Sigmoid colon (tissue), 7 donors: ENCODE measurements around the gene JAZF1. TPM values are rescaled to one million over a fixed set of nuclear protein-coding genes. Genes with fewer than 3 reads are reported as not detected.
"Not testable (repeated sequence)": the region's sequence is repeated elsewhere in the genome, so short reads cannot be mapped to it uniquely, and the experiment has no call there.

Source experiments
- DNase-seq: peaks from one replicate; pipeline ENCODE4 v3.0.0-alpha.2; 2019
- H3K27ac ChIP-seq, 4 donors: fragments of 200-600 bp; sonication (generic); one replicate each; pipeline ENCODE4 v1.5.1; 2016 to 2019; ENCODE audit warnings: mild to moderate bottlenecking in 1 of 4
- H3K27me3 ChIP-seq, 3 donors: fragments of 200-600 bp; sonication (generic); one replicate each; pipeline ENCODE4 v1.5.1; 2019; ENCODE audit warnings: mild to moderate bottlenecking in 1 of 3
- H3K36me3 ChIP-seq, 4 donors: fragments of 200-600 bp; sonication (generic); one replicate each; pipeline ENCODE4 v1.5.1; 2016 to 2019
- H3K4me1 ChIP-seq, 4 donors: fragments of 200-600 bp; sonication (generic); one replicate each; pipeline ENCODE4 v1.5.1; 2017 to 2019
- H3K4me3 ChIP-seq, 4 donors: fragments of 200-600 bp; sonication (generic); one replicate each; pipeline ENCODE4 v1.5.1; 2017 to 2019; ENCODE audit warnings: mild to moderate bottlenecking in 2 of 4, moderate library complexity in 1 of 4
- H3K9me3 ChIP-seq, 4 donors: fragments of 200-600 bp in 3 of 4; sonication (generic) in 3 of 4; one replicate each; pipeline versions ENCODE4 v1.5.1 to v1.6.1; 2013 to 2019
- EP300 ChIP-seq, 4 donors: sonication (generic); formaldehyde crosslinking; IDR thresholded peaks; one replicate each; pipeline ENCODE4 v1.6.1; 2017; ENCODE audit warnings: antibody characterized with exemption in 4 of 4
- POLR2A ChIP-seq, 2 donors: fragments of 450-650 bp; IDR thresholded peaks; one replicate each; pipeline ENCODE4 v1.6.1; 2016; ENCODE audit warnings: antibody characterized with exemption in 2 of 2, mild to moderate bottlenecking in 2 of 2, moderate library complexity in 2 of 2
- POLR2AphosphoS5 ChIP-seq, 4 donors: sonication (generic); formaldehyde crosslinking; IDR thresholded peaks; one replicate each; pipeline ENCODE4 v1.6.1; 2017; ENCODE audit warnings: antibody characterized with exemption in 4 of 4
- whole genome bisulfite sequencing, 2 donors: extraction: QIAGEN DNeasy Blood & Tissue Kit; methylation state at CpG; one replicate each; pipeline ENCODE4 v1.1.7; 2013; 5-methylcytosine and 5-hydroxymethylcytosine counted together
- intact Hi-C: fragments of 100-400 bp; cut with DNase I; formaldehyde crosslinking; loops from one replicate; pipeline ENCODE4 v1.15.1; 2023
- polyA plus RNA-seq, 3 donors: library from polyadenylated mRNA; stranded (reverse); fragments of 200-250 nt; gene quantifications; one replicate each; pipeline ENCODE4 v1.2.3, GENCODE V29; 2013
- total RNA-seq, 4 donors: library from RNA; depleted of rRNA; stranded (reverse); fragments of >200 nt; gene quantifications; one replicate each; pipeline ENCODE4 v1.1.0, GENCODE V29; 2016
- TF ChIP-seq, protein P1 (sequence below), 4 experiments: fragments of 450-650 bp in 3 of 4; fragments of 200-600 bp in 1 of 4; IDR thresholded peaks; one replicate each; pipeline ENCODE4 v1.5.1; 2016 to 2019; ENCODE audit warnings: antibody characterized with exemption in 4 of 4, mild to moderate bottlenecking in 3 of 4, moderate library complexity in 2 of 4
- donor health status: healthy with polysubstance abuse.
- donor health status: Bipolar disorder and iron deficiency.
- donor health status: healthy.

Gene JAZF1
- total and polyA plus RNA-seq, 7 donors: 4.2 to 59.6 (median 46.4) TPM

DNA sequence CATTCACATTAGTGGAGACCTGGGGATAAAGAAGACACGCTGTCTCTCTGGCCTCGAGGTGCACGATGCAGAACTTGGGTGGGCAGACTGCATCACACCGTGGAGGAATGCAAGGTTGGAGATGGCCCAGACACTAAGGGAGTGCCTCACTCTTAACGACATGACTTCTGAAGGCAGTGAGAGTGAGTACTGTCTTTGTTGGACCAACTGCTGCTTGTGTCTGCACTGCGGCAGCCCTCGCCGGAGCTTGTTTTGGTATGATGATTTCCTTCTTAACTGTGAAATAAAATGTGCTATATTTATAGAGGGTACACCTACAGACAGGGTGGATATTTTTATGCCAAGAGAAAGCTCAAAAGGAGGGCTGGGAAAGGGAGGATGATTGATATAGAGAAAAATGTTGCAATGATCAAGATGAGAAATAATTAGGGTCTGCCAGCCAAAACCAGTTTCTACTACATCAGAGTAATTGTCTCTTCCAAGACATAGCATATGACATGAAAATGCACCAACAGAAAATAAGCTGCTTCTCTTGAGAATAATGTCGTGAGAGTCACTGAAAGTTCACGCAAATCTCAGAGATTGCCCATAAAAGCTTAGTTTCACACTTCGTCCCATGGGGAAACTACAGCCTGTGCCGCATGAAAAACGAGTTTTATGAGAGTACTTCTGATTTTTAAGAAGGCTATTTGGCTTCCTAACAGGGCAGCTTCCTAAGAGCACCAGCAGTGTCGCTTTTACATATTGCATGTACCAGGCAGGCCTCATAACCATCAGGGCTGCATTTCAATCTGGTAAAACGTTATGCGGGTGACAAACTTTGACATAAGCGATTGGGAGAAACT is 313.5 kb downstream of the JAZF1 start:
- peaks cover 0 to 4% (median 2%) of the 10 kb centered on the region in 4 donors for H3K4me1 ChIP-seq
- WGBS, 2 donors: 88 to 90% methylated on average over 17 of the region's 17 CpGs
- no peak overlapping the region for H3K4me3 ChIP-seq
- H3K27me3 ChIP-seq: no peaks in the 10 kb centered on the region
- no peak for DNase-seq
- intact Hi-C loops: no loop called here
- no peaks in the 10 kb centered on the region for H3K9me3 ChIP-seq
- peaks cover 0 to 4% (median 0%) of the 10 kb centered on the region in 4 donors for H3K36me3 ChIP-seq
- H3K27ac ChIP-seq: no peak overlapping the region
- TF ChIP-seq POLR2AphosphoS5 (IDR thresholded peaks at IDR 0.05) (no peak), POLR2A (IDR thresholded peaks at IDR 0.05) (no peak)

DNA sequence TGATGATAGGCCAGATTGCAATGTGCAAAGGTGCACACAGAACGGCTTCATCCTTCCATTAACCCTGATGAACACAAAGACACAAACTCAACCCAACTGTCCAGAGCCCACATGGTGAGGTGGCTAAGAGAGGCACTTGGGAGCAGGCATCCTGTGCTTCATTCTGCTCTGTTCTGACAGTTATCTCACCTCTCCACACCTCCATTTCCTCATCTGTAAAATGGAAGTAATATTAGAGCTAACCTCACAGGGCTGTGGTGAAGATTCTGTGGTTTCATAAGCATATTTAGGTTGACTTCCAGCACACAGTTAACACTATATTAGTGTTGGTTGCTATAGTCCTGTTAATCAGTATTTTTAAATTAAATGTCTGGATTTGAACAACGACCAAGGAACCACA is 314.3 kb downstream of the JAZF1 start:
- no peak for DNase-seq
- intact Hi-C loops: no loop called here

DNA sequence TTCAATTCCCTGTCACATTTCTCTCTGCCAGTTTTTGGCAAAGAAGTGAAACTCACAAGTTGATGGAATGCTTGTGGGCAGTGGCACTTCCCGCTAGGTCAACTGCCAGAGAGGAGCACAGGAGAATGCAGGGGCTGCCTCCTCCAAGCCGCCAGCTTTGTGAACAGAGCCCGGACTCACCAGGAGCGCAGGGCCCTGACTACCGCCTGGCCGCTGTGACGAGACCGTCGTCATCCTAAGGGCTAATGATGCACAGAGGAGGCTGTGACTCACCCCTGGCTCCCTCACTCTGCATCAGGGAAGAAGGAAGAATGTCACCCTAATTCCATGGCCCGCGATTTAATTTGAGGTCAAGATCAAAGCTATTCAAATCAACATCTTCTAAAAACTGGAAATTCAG is 316.7 kb downstream of the JAZF1 start:
- WGBS, 2 donors: 94% methylated on average over 11 of the region's 11 CpGs
- Histone ChIP-seq H3K9me3 (no peaks in the 10 kb centered on the region), H3K4me1 (no peaks in the 10 kb centered on the region), H3K27me3 (no peaks in the 10 kb centered on the region), H3K36me3 (peaks cover 0 to 4% (median 0%) of the 10 kb centered on the region in 4 donors), H3K27ac (no peak overlapping the region), H3K4me3 (no peak overlapping the region)
- intact Hi-C loops: no loop called here
- DNase-seq: no peak
- TF ChIP-seq POLR2AphosphoS5 (IDR thresholded peaks at IDR 0.05) (no peak), EP300 (IDR thresholded peaks at IDR 0.05) (no peak)
- TF ChIP-seq, protein P1, sequence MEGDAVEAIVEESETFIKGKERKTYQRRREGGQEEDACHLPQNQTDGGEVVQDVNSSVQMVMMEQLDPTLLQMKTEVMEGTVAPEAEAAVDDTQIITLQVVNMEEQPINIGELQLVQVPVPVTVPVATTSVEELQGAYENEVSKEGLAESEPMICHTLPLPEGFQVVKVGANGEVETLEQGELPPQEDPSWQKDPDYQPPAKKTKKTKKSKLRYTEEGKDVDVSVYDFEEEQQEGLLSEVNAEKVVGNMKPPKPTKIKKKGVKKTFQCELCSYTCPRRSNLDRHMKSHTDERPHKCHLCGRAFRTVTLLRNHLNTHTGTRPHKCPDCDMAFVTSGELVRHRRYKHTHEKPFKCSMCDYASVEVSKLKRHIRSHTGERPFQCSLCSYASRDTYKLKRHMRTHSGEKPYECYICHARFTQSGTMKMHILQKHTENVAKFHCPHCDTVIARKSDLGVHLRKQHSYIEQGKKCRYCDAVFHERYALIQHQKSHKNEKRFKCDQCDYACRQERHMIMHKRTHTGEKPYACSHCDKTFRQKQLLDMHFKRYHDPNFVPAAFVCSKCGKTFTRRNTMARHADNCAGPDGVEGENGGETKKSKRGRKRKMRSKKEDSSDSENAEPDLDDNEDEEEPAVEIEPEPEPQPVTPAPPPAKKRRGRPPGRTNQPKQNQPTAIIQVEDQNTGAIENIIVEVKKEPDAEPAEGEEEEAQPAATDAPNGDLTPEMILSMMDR (IDR thresholded peaks at IDR 0.05): no peak

More for the DNA sequence above, 314.3 kb downstream of the JAZF1 start:
- H3K4me3 ChIP-seq: no peak overlapping the region
- H3K4me1 ChIP-seq: no peaks in the 10 kb centered on the region
- H3K36me3 ChIP-seq: peaks cover 0 to 4% (median 0%) of the 10 kb centered on the region in 4 donors
- no peak overlapping the region for H3K27ac ChIP-seq
- TF ChIP-seq, protein P1 (IDR thresholded peaks at IDR 0.05): no peak
- no peak for TF ChIP-seq POLR2AphosphoS5 (IDR thresholded peaks at IDR 0.05)
- no peak for TF ChIP-seq POLR2A (IDR thresholded peaks at IDR 0.05)
- no peak for TF ChIP-seq EP300 (IDR thresholded peaks at IDR 0.05)
- no peaks in the 10 kb centered on the region for H3K27me3 ChIP-seq
- H3K9me3 ChIP-seq: no peaks in the 10 kb centered on the region
- 45 to 54% methylated on average over 2 of the region's 2 CpGs for WGBS, 2 donors

DNA sequence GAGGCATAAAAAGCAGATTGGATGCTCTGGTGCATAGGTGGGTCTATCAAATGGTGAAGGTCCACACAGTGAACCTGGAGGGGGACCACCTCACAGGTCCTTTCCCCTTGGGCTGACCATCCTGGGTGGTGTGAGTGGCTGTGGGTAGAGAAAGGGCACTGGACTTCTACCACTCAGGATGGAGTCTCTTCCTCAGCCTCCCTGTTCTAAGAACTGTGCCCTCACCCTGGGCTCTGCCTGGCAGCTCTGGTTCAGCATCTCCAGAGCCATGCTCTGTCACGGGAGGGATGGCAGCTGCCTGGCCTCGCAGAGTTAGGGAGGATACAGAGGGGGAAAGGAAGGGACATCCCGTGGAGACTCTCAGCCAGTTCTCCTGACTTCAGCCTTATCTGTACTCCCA is 318.8 kb downstream of the JAZF1 start:
- DNase-seq: no peak
- Histone ChIP-seq H3K9me3 (no peaks in the 10 kb centered on the region), H3K27me3 (no peaks in the 10 kb centered on the region), H3K36me3 (peaks cover 0 to 4% (median 0%) of the 10 kb centered on the region in 4 donors), H3K27ac (no peak overlapping the region), H3K4me1 (no peaks in the 10 kb centered on the region), H3K4me3 (no peak overlapping the region)
- intact Hi-C loops: no loop called here
- TF ChIP-seq, protein P1 (IDR thresholded peaks at IDR 0.05): no peak
- TF ChIP-seq POLR2A (IDR thresholded peaks at IDR 0.05) (no peak), POLR2AphosphoS5 (IDR thresholded peaks at IDR 0.05) (no peak), EP300 (IDR thresholded peaks at IDR 0.05) (no peak)
- WGBS, 2 donors: 80 to 92% methylated on average over 3 of the region's 3 CpGs

DNA sequence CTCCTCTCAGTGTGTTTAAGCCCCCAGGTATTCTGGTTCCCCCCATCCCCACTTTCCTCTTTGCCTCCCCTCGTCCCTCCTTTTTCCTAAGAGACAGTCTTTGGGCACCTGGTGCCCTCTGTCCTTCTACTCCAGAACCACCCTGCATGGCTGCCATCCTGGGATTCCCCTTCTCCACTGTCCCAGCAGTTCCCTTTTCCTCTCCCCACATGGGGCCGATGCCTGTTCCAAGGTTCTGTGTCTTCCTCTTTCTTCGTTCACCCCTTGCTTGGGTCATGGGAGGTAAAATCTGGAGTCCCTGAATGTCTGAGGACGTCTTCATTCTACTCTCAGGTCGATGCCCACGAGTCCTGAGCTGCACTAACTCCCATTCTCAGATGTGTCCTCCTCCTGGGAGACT is 319.8 kb downstream of the JAZF1 start:
- TF ChIP-seq POLR2AphosphoS5 (IDR thresholded peaks at IDR 0.05) (no peak), EP300 (IDR thresholded peaks at IDR 0.05) (no peak), POLR2A (IDR thresholded peaks at IDR 0.05) (no peak)
- TF ChIP-seq, protein P1 (IDR thresholded peaks at IDR 0.05): no peak
- H3K4me3 ChIP-seq: no peak overlapping the region
- no peaks in the 10 kb centered on the region for H3K9me3 ChIP-seq
- no peaks in the 10 kb centered on the region for H3K27me3 ChIP-seq
- no peak for DNase-seq
- H3K27ac ChIP-seq: no peak overlapping the region
- peaks cover 0 to under 1% (median 0%) of the 10 kb centered on the region in 4 donors for H3K36me3 ChIP-seq
- 63 to 86% methylated on average over 6 of the region's 6 CpGs for WGBS, 2 donors
- no peaks in the 10 kb centered on the region for H3K4me1 ChIP-seq
- intact Hi-C loops: no loop called here

DNA sequence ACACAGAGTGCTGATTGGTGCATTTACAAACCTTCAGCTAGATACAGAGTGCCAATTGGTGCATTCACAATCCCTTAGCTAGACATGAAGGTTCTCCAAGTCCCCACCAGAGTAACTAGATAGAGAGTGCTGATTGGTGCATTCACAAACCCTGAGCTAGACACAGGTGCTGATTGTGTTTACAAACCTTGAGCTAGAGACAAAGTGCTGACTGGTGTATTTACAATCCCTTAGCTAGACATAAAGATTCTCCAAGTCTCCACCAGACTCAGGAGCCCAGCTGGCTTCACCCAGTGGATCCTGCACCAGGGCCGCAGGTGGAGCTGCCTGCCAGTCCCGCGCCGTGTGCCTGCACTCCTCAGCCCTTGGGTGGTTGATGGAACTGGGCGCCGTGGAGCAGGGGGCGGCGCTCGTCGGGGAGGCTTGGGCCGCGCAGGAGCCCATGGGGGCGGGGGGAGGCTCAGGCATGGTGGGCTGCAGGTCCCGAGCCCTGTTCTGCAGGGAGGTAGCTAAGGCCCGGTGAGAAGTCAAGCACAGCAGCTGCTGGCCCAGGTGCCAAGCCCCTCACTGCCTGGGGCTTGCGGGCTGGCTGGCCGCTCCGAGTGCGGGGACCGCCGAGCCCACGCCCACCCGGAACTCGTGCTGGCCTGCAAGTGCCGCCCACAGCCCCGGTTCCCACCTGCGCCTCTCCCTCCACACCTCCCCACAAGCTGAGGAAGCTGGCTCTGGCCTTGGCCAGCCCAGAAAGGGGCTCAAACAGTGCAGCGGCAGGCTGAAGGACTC is 323.7 kb downstream of the JAZF1 start:
- H3K36me3 ChIP-seq, H3K9me3 ChIP-seq, H3K27ac ChIP-seq, H3K4me3 ChIP-seq, H3K4me1 ChIP-seq, intact Hi-C loops, DNase-seq, H3K27me3 ChIP-seq: not testable (repeated sequence)
- 93 to 98% methylated on average over 28 of the region's 28 CpGs for WGBS, 2 donors
